OCI-LY1 (cell line): ENCODE measurements around the gene P2RX6.

Source experiments
- EZH2 ChIP-seq: fragments of 200-600 bp; sonication (generic), shearing (Covaris generic); IDR thresholded peaks from 2 replicates; pipeline ENCODE4 v1.8.0; 2017; ENCODE audit warnings: borderline replicate concordance, mixed run types, mild to moderate bottlenecking, antibody characterized with exemption, low read length, moderate library complexity, mixed read lengths
- TF ChIP-seq, protein P1 (sequence below): fragments of 200-600 bp; sonication (generic), shearing (Covaris generic); IDR thresholded peaks from 2 replicates; pipeline ENCODE4 v1.5.1; 2017; ENCODE audit warnings: mild to moderate bottlenecking, antibody characterized with exemption, low read length, moderate library complexity, mixed read lengths

GRCh38 chr22:20970939-20971657, 43.9 kb upstream of the P2RX6 start:
- TF ChIP-seq, protein P1, sequence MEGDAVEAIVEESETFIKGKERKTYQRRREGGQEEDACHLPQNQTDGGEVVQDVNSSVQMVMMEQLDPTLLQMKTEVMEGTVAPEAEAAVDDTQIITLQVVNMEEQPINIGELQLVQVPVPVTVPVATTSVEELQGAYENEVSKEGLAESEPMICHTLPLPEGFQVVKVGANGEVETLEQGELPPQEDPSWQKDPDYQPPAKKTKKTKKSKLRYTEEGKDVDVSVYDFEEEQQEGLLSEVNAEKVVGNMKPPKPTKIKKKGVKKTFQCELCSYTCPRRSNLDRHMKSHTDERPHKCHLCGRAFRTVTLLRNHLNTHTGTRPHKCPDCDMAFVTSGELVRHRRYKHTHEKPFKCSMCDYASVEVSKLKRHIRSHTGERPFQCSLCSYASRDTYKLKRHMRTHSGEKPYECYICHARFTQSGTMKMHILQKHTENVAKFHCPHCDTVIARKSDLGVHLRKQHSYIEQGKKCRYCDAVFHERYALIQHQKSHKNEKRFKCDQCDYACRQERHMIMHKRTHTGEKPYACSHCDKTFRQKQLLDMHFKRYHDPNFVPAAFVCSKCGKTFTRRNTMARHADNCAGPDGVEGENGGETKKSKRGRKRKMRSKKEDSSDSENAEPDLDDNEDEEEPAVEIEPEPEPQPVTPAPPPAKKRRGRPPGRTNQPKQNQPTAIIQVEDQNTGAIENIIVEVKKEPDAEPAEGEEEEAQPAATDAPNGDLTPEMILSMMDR, result no peak
- TF ChIP-seq EZH2, result no peak
